ENCODE data around the gene UNC45A.

GRCh38 chr15:90917569-90917968 lies 17.5 kb upstream of the UNC45A start:
- TF ChIP-seq POLR2AphosphoS5 (IDR thresholded peaks at IDR 0.05; ENCODE audit: low read depth, low read length) (no peak), SIN3A (conservative IDR thresholded peaks at IDR 0.05 in 1 of 2, IDR thresholded peaks at IDR 0.05 in 1 of 2; ENCODE audit: low read depth in 1 of 2, low read length in 2 of 2) (no peak), CTCF (IDR thresholded peaks at IDR 0.05; ENCODE audit: control extremely low read depth in 1 of 3, insufficient read depth in 1 of 3, low read depth in 1 of 3, low read length in 3 of 3) (no peak), EZH2 (IDR thresholded peaks at IDR 0.05; ENCODE audit: low read depth, low read length, severe bottlenecking) (no peak), FOSL1 (IDR thresholded peaks at IDR 0.05; ENCODE audit: insufficient read depth, low read depth, low read length) (no peak), HDAC6 (IDR thresholded peaks at IDR 0.05; ENCODE audit: low read depth, low read length) (no peak), KDM1A (IDR thresholded peaks at IDR 0.05; ENCODE audit: borderline replicate concordance, low read length) (no peak), TAF1 (IDR thresholded peaks at IDR 0.05; ENCODE audit: low read depth, low read length) (no peak), GABPA (IDR thresholded peaks at IDR 0.05; ENCODE audit: borderline replicate concordance, insufficient read depth, low read length) (no peak), SP2 (IDR thresholded peaks at IDR 0.05; ENCODE audit: low read length) (no peak), SUZ12 (IDR thresholded peaks at IDR 0.05; ENCODE audit: low read length) (no peak), PHF8 (conservative IDR thresholded peaks at IDR 0.05; ENCODE audit: low read depth, low read length) (no peak), EGR1 (IDR thresholded peaks at IDR 0.05; ENCODE audit: borderline replicate concordance, low read depth, low read length) (no peak), RBBP5 (IDR thresholded peaks at IDR 0.05; ENCODE audit: borderline replicate concordance, low read depth, low read length) (no peak)
